Sigmoid colon (tissue), 4 donors: Measurements from ENCODE around the gene PMM1.

Source experiments
- CTCF ChIP-seq, 4 experiments: fragments of 450-650 bp in 3 of 4; fragments of 200-600 bp in 1 of 4; IDR thresholded peaks; one replicate each; pipeline ENCODE4 v1.5.1; 2016 to 2019; ENCODE audit warnings: antibody characterized with exemption in 4 of 4, mild to moderate bottlenecking in 3 of 4, moderate library complexity in 2 of 4
- POLR2A ChIP-seq, 2 donors: fragments of 450-650 bp; IDR thresholded peaks; one replicate each; pipeline ENCODE4 v1.6.1; 2016; ENCODE audit warnings: antibody characterized with exemption in 2 of 2, mild to moderate bottlenecking in 2 of 2, moderate library complexity in 2 of 2
- POLR2AphosphoS5 ChIP-seq, 4 donors: sonication (generic); formaldehyde crosslinking; IDR thresholded peaks; one replicate each; pipeline ENCODE4 v1.6.1; 2017; ENCODE audit warnings: antibody characterized with exemption in 4 of 4

GRCh38 chr22:41585898-41586297 is 3.7 kb downstream of the PMM1 start:
- TF ChIP-seq POLR2A (IDR thresholded peaks at IDR 0.05) (no peak), CTCF (IDR thresholded peaks at IDR 0.05) (no peak), POLR2AphosphoS5 (IDR thresholded peaks at IDR 0.05) (no peak)
